ENCODE results near the gene ADD3.

GRCh38 chr10:110039254-110039653, 31.5 kb downstream of the ADD3 start:
- TF ChIP-seq, protein P1, sequence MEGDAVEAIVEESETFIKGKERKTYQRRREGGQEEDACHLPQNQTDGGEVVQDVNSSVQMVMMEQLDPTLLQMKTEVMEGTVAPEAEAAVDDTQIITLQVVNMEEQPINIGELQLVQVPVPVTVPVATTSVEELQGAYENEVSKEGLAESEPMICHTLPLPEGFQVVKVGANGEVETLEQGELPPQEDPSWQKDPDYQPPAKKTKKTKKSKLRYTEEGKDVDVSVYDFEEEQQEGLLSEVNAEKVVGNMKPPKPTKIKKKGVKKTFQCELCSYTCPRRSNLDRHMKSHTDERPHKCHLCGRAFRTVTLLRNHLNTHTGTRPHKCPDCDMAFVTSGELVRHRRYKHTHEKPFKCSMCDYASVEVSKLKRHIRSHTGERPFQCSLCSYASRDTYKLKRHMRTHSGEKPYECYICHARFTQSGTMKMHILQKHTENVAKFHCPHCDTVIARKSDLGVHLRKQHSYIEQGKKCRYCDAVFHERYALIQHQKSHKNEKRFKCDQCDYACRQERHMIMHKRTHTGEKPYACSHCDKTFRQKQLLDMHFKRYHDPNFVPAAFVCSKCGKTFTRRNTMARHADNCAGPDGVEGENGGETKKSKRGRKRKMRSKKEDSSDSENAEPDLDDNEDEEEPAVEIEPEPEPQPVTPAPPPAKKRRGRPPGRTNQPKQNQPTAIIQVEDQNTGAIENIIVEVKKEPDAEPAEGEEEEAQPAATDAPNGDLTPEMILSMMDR (IDR thresholded peaks at IDR 0.05) = no peak
- no peak for TF ChIP-seq POLR2A (IDR thresholded peaks at IDR 0.05)
